PC-9 (cell line): ENCODE results near the gene CACNA2D4. TPM values are rescaled to one million over a fixed set of nuclear protein-coding genes. Genes with fewer than 3 reads are reported as not detected.

Source experiments
- BruUV-seq: library from RNA; stranded (reverse); fragments of 400-500 nt; replicated peaks from 2 replicates; lab custom pipeline; 2021; lab: Mats Ljungman, UMichigan
- CTCF ChIA-PET: fragments of 300-600 bp; sonication (Branson Sonifier 250); formaldehyde crosslinking; loops from one replicate; lab custom pipeline; 2022; ENCODE audit warnings: antibody characterized with exemption; lab: Charles Lee
- POLR2A ChIA-PET: fragments of 300-600 bp; sonication (Branson Sonifier 250); formaldehyde crosslinking; loops from one replicate; lab custom pipeline; 2022; ENCODE audit warnings: antibody characterized with exemption; ENCODE audit not compliant: unreplicated experiment; lab: Charles Lee
- DNase-seq, 2 experiments: peaks; one replicate each; pipeline versions ENCODE4 v3.0.0 to v3.0.0-alpha.2; 2015 to 2022; ENCODE audit warnings: mixed read lengths in 1 of 2
- H2AFZ ChIP-seq: fragments of 200-600 bp; sonication (generic); 2 replicates; pipeline ENCODE4 v1.8.1; 2017; ENCODE audit warnings: antibody characterized with exemption
- H3F3A ChIP-seq: fragments of 200-600 bp; sonication (generic); 2 replicates; pipeline ENCODE4 v1.8.1; 2017; ENCODE audit warnings: antibody characterized with exemption, mild to moderate bottlenecking, low read depth; ENCODE audit not compliant: insufficient read depth
- H3K27ac ChIP-seq: fragments of 200-600 bp; sonication (generic); 2 replicates; pipeline ENCODE4 v1.6.1; 2016; ENCODE audit warnings: mixed run types
- H3K27me3 ChIP-seq: fragments of 200-600 bp; sonication (generic); 2 replicates; pipeline ENCODE4 v1.6.1; 2016; ENCODE audit warnings: low read depth, mixed run types; ENCODE audit not compliant: insufficient read depth
- H3K36me3 ChIP-seq: fragments of 200-600 bp; sonication (generic); 2 replicates; pipeline ENCODE4 v1.6.1; 2016; ENCODE audit warnings: low read depth, mixed run types
- H3K4me1 ChIP-seq: fragments of 200-600 bp; sonication (generic); replicated peaks from 2 replicates; pipeline ENCODE4 v1.6.1; 2016; ENCODE audit warnings: mixed run types; ENCODE audit not compliant: insufficient read depth
- H3K4me2 ChIP-seq: fragments of 200-600 bp; sonication (generic); 2 replicates; pipeline ENCODE4 v1.6.1; 2017; ENCODE audit warnings: mixed run types
- H3K4me3 ChIP-seq: fragments of 200-600 bp; sonication (generic); 2 replicates; pipeline ENCODE4 v1.6.1; 2016; ENCODE audit warnings: mixed run types
- H3K79me2 ChIP-seq: fragments of 200-600 bp; sonication (generic); 2 replicates; pipeline ENCODE4 v1.6.1; 2017; ENCODE audit warnings: low read depth, mixed run types
- H3K9me2 ChIP-seq: fragments of 200-600 bp; sonication (generic); 2 replicates; pipeline ENCODE4 v1.8.1; 2017; ENCODE audit warnings: mild to moderate bottlenecking; ENCODE audit not compliant: insufficient read depth
- H3K9me3 ChIP-seq: fragments of 200-600 bp; sonication (generic); 2 replicates; pipeline ENCODE4 v1.8.1; 2016; ENCODE audit warnings: low read depth; ENCODE audit not compliant: insufficient read depth
- H4K20me1 ChIP-seq: fragments of 200-600 bp; sonication (generic); 2 replicates; pipeline ENCODE4 v1.8.1; 2017; ENCODE audit not compliant: insufficient read depth
- CTCF ChIP-seq: fragments of 200-600 bp; sonication (generic); conservative IDR thresholded peaks from 2 replicates; pipeline ENCODE4 v1.6.1; 2017; ENCODE audit warnings: mixed run types, antibody characterized with exemption, mild to moderate bottlenecking, moderate library complexity
- EZH2 ChIP-seq: fragments of 200-600 bp; sonication (generic); IDR thresholded peaks from 2 replicates; pipeline ENCODE4 v1.8.0; 2017; ENCODE audit warnings: antibody characterized with exemption, low read depth
- intact Hi-C: fragments of 100-400 bp; cut with micrococcal nuclease; formaldehyde crosslinking; loops from one replicate; pipeline ENCODE4 v1.10.0; 2022; ENCODE audit not compliant: unreplicated experiment
- total RNA-seq: library from RNA; stranded (reverse); gene quantifications from 2 replicates; pipeline ENCODE4 v1.2.3, GENCODE V29; 2021

The CACNA2D4 gene
- total RNA-seq, 1 experiment from 2014 or later: not detected

- H3K9me3 ChIP-seq: no peaks in the 10 kb centered on the region
- no peak overlapping the region for H3K27ac ChIP-seq
- peaks cover 100% of the 10 kb centered on the region for H3K27me3 ChIP-seq
- DNase-seq: no peak
- TF ChIP-seq CTCF: no peak
- no peak for TF ChIP-seq EZH2
- H3K36me3 ChIP-seq: no peaks in the 10 kb centered on the region
- BruUV-seq: no TSS peak
- no peak overlapping the region for H3K4me2 ChIP-seq
- no peaks in the 10 kb centered on the region for H3K9me2 ChIP-seq
- intact Hi-C loops: no loop called here
- no peak overlapping the region for H2AFZ ChIP-seq
- H3K4me3 ChIP-seq: no peak overlapping the region
- ChIA-PET POLR2A (no interaction called here), CTCF (no interaction called here)
- no peaks in the 10 kb centered on the region for H3K79me2 ChIP-seq
- peaks cover 5% of the 10 kb centered on the region; the same call in 1 of the 2 replicates for H3F3A ChIP-seq
- H3K4me1 ChIP-seq: no peaks in the 10 kb centered on the region
- no peaks in the 10 kb centered on the region; the same call in 1 of the 2 replicates for H4K20me1 ChIP-seq
Measured at GRCh38 chr12:1872001-1872400, 46.5 kb downstream of the CACNA2D4 start.

- intact Hi-C loops: no loop called here
- Histone ChIP-seq H3K4me3 (no peak overlapping the region), H3K79me2 (no peaks in the 10 kb centered on the region), H3K36me3 (no peaks in the 10 kb centered on the region), H3K4me1 (no peaks in the 10 kb centered on the region), H2AFZ (no peak overlapping the region), H3K27ac (no peak overlapping the region), H3K4me2 (no peak overlapping the region), H3F3A (peaks cover 5% of the 10 kb centered on the region; the same call in 1 of the 2 replicates), H4K20me1 (no peaks in the 10 kb centered on the region; the same call in 1 of the 2 replicates), H3K9me3 (no peaks in the 10 kb centered on the region), H3K27me3 (peaks cover 100% of the 10 kb centered on the region), H3K9me2 (no peaks in the 10 kb centered on the region)
- ChIA-PET POLR2A (no interaction called here), CTCF (no interaction called here)
- no TSS peak for BruUV-seq
- TF ChIP-seq CTCF (no peak), EZH2 (no peak)
- no peak for DNase-seq
Measured at GRCh38 chr12:1870998-1871917, 47.2 kb downstream of the CACNA2D4 start.

GRCh38 chr12:1870086-1870485 is 48.4 kb downstream of the CACNA2D4 start:
- TF ChIP-seq CTCF (no peak), EZH2 (no peak)
- Histone ChIP-seq H3K9me2 (no peaks in the 10 kb centered on the region), H3K9me3 (no peaks in the 10 kb centered on the region), H3K27me3 (peaks cover 99% of the 10 kb centered on the region), H3K79me2 (no peaks in the 10 kb centered on the region), H3K4me1 (no peaks in the 10 kb centered on the region), H2AFZ (no peak overlapping the region), H3K4me2 (no peak overlapping the region), H3F3A (peaks cover 5% of the 10 kb centered on the region; the same call in 1 of the 2 replicates), H3K4me3 (no peak overlapping the region), H4K20me1 (no peaks in the 10 kb centered on the region; the same call in 1 of the 2 replicates), H3K27ac (no peak overlapping the region), H3K36me3 (no peaks in the 10 kb centered on the region)
- CTCF ChIA-PET: no interaction called here
- intact Hi-C loops: no loop called here
- no peak for DNase-seq
- POLR2A ChIA-PET: no interaction called here
- BruUV-seq: no TSS peak
